K562 (cell line): ENCODE data around the gene VTCN1. TPM values are rescaled to one million over a fixed set of nuclear protein-coding genes. Genes with fewer than 3 reads are reported as not detected.
A peak's percentile ranks its signal among the peaks of the same experiment; 100 is the strongest.

ENCODE experiments used
- ATAC-seq: fragments of 200-7000 bp; cut with Tn5 transposase; 3 replicates; pipeline ENCODE4 v1.9.1; 2020; ENCODE audit warnings: moderate library complexity
- BruUV-seq: library from RNA; stranded (reverse); fragments of 400-500 nt; replicated peaks from 2 replicates; lab custom pipeline; 2021; lab: Mats Ljungman, UMichigan
- CTCF ChIA-PET: fragments of 300-600 bp; formaldehyde crosslinking; extraction: SDS; loops from one replicate; lab custom pipeline; 2021; ENCODE audit warnings: low intra/inter-chr PET ratio; lab: Yijun Ruan, JAX
- POLR2A ChIA-PET: fragments of 300-600, 350-650 bp; sonication (Branson Sonifier 250); formaldehyde crosslinking; extraction: SDS; loops from one replicate; lab custom pipeline; 2021; ENCODE audit warnings: antibody characterized with exemption, inconsistent platforms; lab: Yijun Ruan, JAX
- DNase-seq, 4 experiments: peaks; one replicate each; pipeline versions ENCODE4 v3.0.0 to v3.0.0-alpha.2; 2011 to 2018; ENCODE audit warnings: low spot score in 3 of 4, mixed read lengths in 3 of 4; ENCODE audit errors: extremely low read depth in 1 of 4
- FAIRE-seq: peaks from 2 replicates; lab custom pipeline; 2011; peaks lifted over from hg19 to GRCh38; lab: Jason Lieb, UNC
- H2AFZ ChIP-seq: 2 replicates; pipeline ENCODE4 v1.6.0; 2011; ENCODE audit warnings: low read depth, low read length, control low read depth, inconsistent platforms
- H3K27ac ChIP-seq: fragments of 200-600 bp; 3 replicates; pipeline ENCODE4 v1.8.0; 2011; ENCODE audit warnings: low read depth, mild to moderate bottlenecking, control low read depth, inconsistent platforms, low read length, moderate library complexity, mixed read lengths; ENCODE audit errors: extremely low read depth
- H3K27me3 ChIP-seq, 2 experiments: fragments of 300-600 bp in 1 of 2; 2 replicates in 1 of 2; 3 replicates in 1 of 2; pipeline versions ENCODE4 v1.6.0 to v1.8.0; 2011; ENCODE audit warnings: inconsistent platforms in 2 of 2, low read length in 2 of 2, mild to moderate bottlenecking in 1 of 2, mixed read lengths in 1 of 2, moderate library complexity in 1 of 2; ENCODE audit not compliant: control insufficient read depth in 2 of 2, insufficient read depth in 2 of 2
- H3K36me3 ChIP-seq: fragments of 300-600 bp; 3 replicates; pipeline ENCODE4 v1.8.0; 2011; ENCODE audit warnings: mild to moderate bottlenecking, low read length, inconsistent platforms; ENCODE audit not compliant: control insufficient read depth, insufficient read depth
- H3K4me1 ChIP-seq, 2 experiments: fragments of 200-600 bp in 1 of 2; replicated peaks in 1 of 2; 2 replicates in 1 of 2; 3 replicates in 1 of 2; pipeline versions ENCODE4 v1.5.1 to v1.8.0; 2011; ENCODE audit warnings: inconsistent platforms in 2 of 2, low read length in 2 of 2, mild to moderate bottlenecking in 1 of 2, mixed read lengths in 1 of 2, moderate library complexity in 1 of 2; ENCODE audit not compliant: control insufficient read depth in 2 of 2, insufficient read depth in 2 of 2
- H3K4me2 ChIP-seq: 2 replicates; pipeline ENCODE4 v1.6.1; 2011; ENCODE audit warnings: low read length, control low read depth, inconsistent platforms, mixed read lengths; ENCODE audit not compliant: insufficient read depth
- H3K4me3 ChIP-seq: fragments of 200-600 bp; sonication (generic), shearing (Covaris generic); 2 replicates; pipeline ENCODE4 v1.5.1; 2016; ENCODE audit warnings: control low read depth, inconsistent platforms
- H3K79me2 ChIP-seq: fragments of 200-600 bp; 3 replicates; pipeline ENCODE4 v1.8.0; 2011; ENCODE audit warnings: low read length, inconsistent platforms; ENCODE audit not compliant: control insufficient read depth, insufficient read depth
- H3K9ac ChIP-seq, 2 experiments: 2 replicates each; pipeline versions ENCODE4 v1.6.0 to v1.6.1; 2011; ENCODE audit warnings: low read depth in 2 of 2, low read length in 2 of 2, control low read depth in 1 of 2, inconsistent platforms in 1 of 2, mild to moderate bottlenecking in 1 of 2, mixed read lengths in 1 of 2; ENCODE audit not compliant: insufficient read depth in 1 of 2
- H3K9me1 ChIP-seq: one replicate; pipeline ENCODE4 v1.6.0; 2011; ENCODE audit warnings: inconsistent platforms, mild to moderate bottlenecking, low read length, moderate library complexity; ENCODE audit not compliant: control insufficient read depth, insufficient read depth
- H3K9me3 ChIP-seq: replicated peaks from 2 replicates; pipeline ENCODE4 v1.5.1; 2011; ENCODE audit warnings: low read depth, low read length, inconsistent platforms; ENCODE audit not compliant: control insufficient read depth, insufficient read depth
- H4K20me1 ChIP-seq: replicated peaks from 2 replicates; pipeline ENCODE4 v1.6.1; 2011; ENCODE audit warnings: low read length, inconsistent platforms, mixed read lengths; ENCODE audit not compliant: control insufficient read depth, insufficient read depth
- ATF7 ChIP-seq: fragments of 450-650 bp; IDR thresholded peaks from 2 replicates; pipeline ENCODE4 v1.7.1; 2014; ENCODE audit warnings: mild to moderate bottlenecking, moderate library complexity
- CEBPG ChIP-seq, 3 experiments: fragments of 200-800 bp in 1 of 3; sonication (Bioruptor generic) in 1 of 3; sonication (generic) in 1 of 3; formaldehyde crosslinking in 1 of 3; IDR thresholded peaks in 2 of 3; conservative IDR thresholded peaks in 1 of 3; 2 replicates each; pipeline versions ENCODE4 v1.6.1 to v1.8.0; 2016 to 2022; ENCODE audit warnings: missing compliant biosample characterization in 2 of 3, missing genetic modification characterization in 2 of 3, mild to moderate bottlenecking in 1 of 3, missing genetic modification reagents in 1 of 3
- KAT7 ChIP-seq: sonication (generic); formaldehyde crosslinking; IDR thresholded peaks from 2 replicates; pipeline ENCODE4 v1.8.0; 2022; ENCODE audit warnings: missing genetic modification reagents, mild to moderate bottlenecking, borderline replicate concordance
- RUNX1 ChIP-seq: sonication (generic); IDR thresholded peaks from 2 replicates; pipeline ENCODE4 v1.6.1; 2016; ENCODE audit warnings: antibody characterized with exemption, low read depth
- SIN3B ChIP-seq: fragments of 450-650 bp; IDR thresholded peaks from 2 replicates; pipeline ENCODE4 v1.6.1; 2017; ENCODE audit warnings: low read depth, mild to moderate bottlenecking, moderate library complexity
- U2AF2 ChIP-seq: fragments of 200-400 bp; formaldehyde crosslinking; optimal IDR thresholded peaks from 2 replicates; pipeline ENCODE3; 2017; ENCODE audit warnings: low read depth, mild to moderate bottlenecking, low read length
- USF1 ChIP-seq: sonication (generic); formaldehyde crosslinking; IDR thresholded peaks from 2 replicates; pipeline ENCODE4 v1.9.0; 2022; ENCODE audit warnings: mild to moderate bottlenecking, missing genetic modification reagents
- ZNF707 ChIP-seq: fragments of 250-450 bp; sonication (Bioruptor Pico); conservative IDR thresholded peaks from 2 replicates; pipeline ENCODE4 v1.8.0; 2022; ENCODE audit warnings: inconsistent platforms, mild to moderate bottlenecking, moderate library complexity
- WGBS: fragments of 100-300 bp; shearing (Covaris generic); methylation state at CpG from one replicate; pipeline ENCODE4 v1.1.6; 2016; ENCODE audit warnings: low coverage, mixed read lengths; ENCODE audit not compliant: insufficient coverage; ENCODE audit errors: missing lambda C conversion rate; 5-methylcytosine and 5-hydroxymethylcytosine counted together
- in situ Hi-C: fragments of 300-500 bp; cut with MboI; formaldehyde crosslinking; loops from 4 replicates; pipeline ENCODE4 v1.15.0; 2018; ENCODE audit warnings: inconsistent platforms, mixed read lengths
- intact Hi-C: fragments of 100-400 bp; cut with micrococcal nuclease; formaldehyde crosslinking; loops from 2 replicates; pipeline ENCODE4 v1.14.2; 2022
- polyA plus RNA-seq, 8 experiments: library from polyadenylated mRNA; depleted of rRNA in 4 of 8; stranded (reverse) in 5 of 8; unstranded in 3 of 8; fragments of >200 nt; fragmentation: Nextera tagmentation in 2 of 8; fragmentation: Illumina TruSeq in 1 of 8; extraction: Ambion mirVana in 2 of 8; extraction: Trizol in 1 of 8; gene quantifications; 2 replicates each; pipeline versions ENCODE4 v1.2.1 to v1.2.3, GENCODE V29; 2011 to 2014; ENCODE audit warnings: inconsistent platforms in 1 of 8, missing spikeins in 1 of 8
- total RNA-seq, 7 experiments: library from RNA; depleted of rRNA in 6 of 7; stranded (reverse); fragments of >200 nt in 6 of 7; fragmentation: Illumina TruSeq in 2 of 7; extraction: Trizol in 2 of 7; gene quantifications; 2 replicates each; pipeline versions ENCODE4 v1.2.1 to v1.2.3, GENCODE V29; 2011 to 2021; ENCODE audit warnings: low replicate concordance in 1 of 7

The VTCN1 gene
- total and polyA plus RNA-seq, 9 of the 15 experiments (the other 6 are each of a cell fraction or from before 2014, with no cell fraction given): not detected

- FAIRE-seq (no peak), DNase-seq (no peak), ATAC-seq (no peak)
- Histone ChIP-seq H4K20me1 (no peaks in the 10 kb centered on the region), H3K4me1 (no peaks in the 10 kb centered on the region), H3K4me2 (no peak overlapping the region), H3K9me1 (no peaks in the 10 kb centered on the region), H3K4me3 (no peak overlapping the region), H3K27ac (no peak overlapping the region), H3K27me3 (peaks cover 13 to 20% of the 10 kb centered on the region in 2 experiments), H3K9me3 (no peaks in the 10 kb centered on the region), H3K9ac (no peak overlapping the region), H3K79me2 (no peaks in the 10 kb centered on the region), H2AFZ (no peak overlapping the region), H3K36me3 (no peaks in the 10 kb centered on the region)
- ChIA-PET CTCF (no interaction called here), POLR2A (interaction anchor here (0.6 to 1.5 kb wide), 6 partner anchors 9 to 1943 kb away, joined by 3 to 4 read pairs (median 4); no protein-coding TSS in a partner anchor)
- intact Hi-C loops: no loop called here
- no TSS peak for BruUV-seq
- 0% methylated on average over 4 of the region's 4 CpGs for WGBS
- no peak for TF ChIP-seq U2AF2
- TF ChIP-seq CEBPG (CRISPR knock-in tag; IDR thresholded peaks at IDR 0.05): no peak
- peak in 1 of 2 experiments; percentile 70; a peak in 2 of 4 replicates for TF ChIP-seq CEBPG (tag; conservative IDR thresholded peaks at IDR 0.05 in 1 of 2, IDR thresholded peaks at IDR 0.05 in 1 of 2)
- TF ChIP-seq, all 486 proteins: peak for 1
- in situ Hi-C loops: no loop called here
Measured at GRCh38 chr1:117240547-117240946, 29.8 kb upstream of the VTCN1 start.

GRCh38 chr1:117239467-117239866, 28.7 kb upstream of the VTCN1 start:
- no peaks in the 10 kb centered on the region for H4K20me1 ChIP-seq
- POLR2A ChIA-PET: no interaction called here
- DNase-seq (no peak), ATAC-seq (no peak), FAIRE-seq (no peak)
- H3K79me2 ChIP-seq: no peaks in the 10 kb centered on the region
- H3K9me3 ChIP-seq: no peaks in the 10 kb centered on the region
- in situ Hi-C loops (no loop called here), intact Hi-C loops (no loop called here)
- no peak overlapping the region for H3K4me3 ChIP-seq
- no peak overlapping the region for H3K4me2 ChIP-seq
- CTCF ChIA-PET: no interaction called here
- TF ChIP-seq USF1 (CRISPR knock-in tag) (no peak), RUNX1 (no peak), KAT7 (no peak), ZNF707 (CRISPR knock-in tag) (no peak), ATF7 (no peak), SIN3B (no peak)
- no peak overlapping the region for H2AFZ ChIP-seq
- no peaks in the 10 kb centered on the region for H3K36me3 ChIP-seq
- no peaks in the 10 kb centered on the region for H3K4me1 ChIP-seq
- no peak overlapping the region for H3K27ac ChIP-seq
- H3K9me1 ChIP-seq: no peaks in the 10 kb centered on the region
- peaks cover 12 to 20% of the 10 kb centered on the region in 2 experiments for H3K27me3 ChIP-seq
- H3K9ac ChIP-seq: no peak overlapping the region
- BruUV-seq: no TSS peak
